ENCODE measurements around the gene PDE12. TPM values are rescaled to one million over a fixed set of nuclear protein-coding genes. Genes with fewer than 3 reads are reported as not detected.

Gene PDE12
- polyA plus RNA-seq, 4 donors, result 4.0 to 12.5 (median 5.5) TPM

- Histone ChIP-seq H3K9me3 (ENCODE audit: control insufficient read depth in 2 of 2, insufficient read depth in 1 of 2, low read depth in 1 of 2, low read length in 1 of 2) (no peaks in the 10 kb centered on the region), H3K27me3 (ENCODE audit: control insufficient read depth in 3 of 3, insufficient read depth in 3 of 3, low read length in 3 of 3) (no peaks in the 10 kb centered on the region), H3K4me1 (ENCODE audit: control insufficient read depth in 3 of 3, insufficient read depth in 2 of 3, low read depth in 1 of 3, low read length in 2 of 3) (peaks cover 0 to 6% (median 0%) of the 10 kb centered on the region in 3 donors), H3K36me3 (ENCODE audit: control insufficient read depth in 3 of 3, insufficient read depth in 2 of 3, low read depth in 1 of 3, low read length in 3 of 3) (no peaks in the 10 kb centered on the region), H3K4me3 (ENCODE audit: low read depth in 1 of 3, low read length in 3 of 3) (no peak overlapping the region), H3K27ac (ENCODE audit: low read depth in 1 of 3, low read length in 2 of 3) (no peak overlapping the region)
- WGBS, 3 donors, result 95 to 96% (median 95%) methylated on average over 1 of the region's 1 CpG
- FAIRE-seq, result no peak
- DNase-seq, result no peak
Measured at GRCh38 chr3:57546616-57547015, 9.5 kb upstream of the PDE12 start.

DNA sequence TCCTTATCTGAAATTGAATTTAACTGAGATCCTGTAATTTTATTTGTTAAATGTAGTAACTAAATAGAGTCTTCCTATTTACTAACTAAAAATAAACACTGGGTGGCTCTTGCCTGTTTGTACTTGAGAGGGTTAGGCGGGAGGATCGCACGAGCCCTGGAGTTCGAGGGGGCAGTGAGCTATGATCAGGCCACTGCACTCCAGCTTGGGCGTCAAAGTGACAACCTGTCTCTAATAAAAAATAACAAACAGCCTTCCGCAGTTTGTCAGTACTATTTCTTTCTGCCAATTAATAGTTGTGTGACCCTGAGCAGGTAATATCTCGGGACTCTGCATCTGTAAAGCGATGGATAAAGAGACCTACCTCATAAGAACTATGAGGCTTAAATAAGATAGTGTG lies 768 bp upstream of the PDE12 start:
- peaks cover 2 to 13% (median 5%) of the 10 kb centered on the region in 3 donors for H3K4me1 ChIP-seq (ENCODE audit: control insufficient read depth in 3 of 3, insufficient read depth in 2 of 3, low read depth in 1 of 3, low read length in 2 of 3)
- peaks cover 0 to 6% (median 0%) of the 10 kb centered on the region in 3 donors for H3K36me3 ChIP-seq (ENCODE audit: control insufficient read depth in 3 of 3, insufficient read depth in 2 of 3, low read depth in 1 of 3, low read length in 3 of 3)
- FAIRE-seq, result no peak
- peak overlapping the region; percentile 92 to 97 (median 94) for H3K27ac ChIP-seq (ENCODE audit: low read depth in 1 of 3, low read length in 2 of 3)
- WGBS, 3 donors, result 10 to 26% (median 19%) methylated on average over 8 of the region's 8 CpGs
- DNase-seq, result peak in 1 of 2 donors; percentile 31
- no peaks in the 10 kb centered on the region for H3K9me3 ChIP-seq (ENCODE audit: control insufficient read depth in 2 of 2, insufficient read depth in 1 of 2, low read depth in 1 of 2, low read length in 1 of 2)
- H3K4me3 ChIP-seq (ENCODE audit: low read depth in 1 of 3, low read length in 3 of 3), result peak overlapping the region; percentile 84 to 96 (median 87)
- no peaks in the 10 kb centered on the region for H3K27me3 ChIP-seq (ENCODE audit: control insufficient read depth in 3 of 3, insufficient read depth in 3 of 3, low read length in 3 of 3)

DNA sequence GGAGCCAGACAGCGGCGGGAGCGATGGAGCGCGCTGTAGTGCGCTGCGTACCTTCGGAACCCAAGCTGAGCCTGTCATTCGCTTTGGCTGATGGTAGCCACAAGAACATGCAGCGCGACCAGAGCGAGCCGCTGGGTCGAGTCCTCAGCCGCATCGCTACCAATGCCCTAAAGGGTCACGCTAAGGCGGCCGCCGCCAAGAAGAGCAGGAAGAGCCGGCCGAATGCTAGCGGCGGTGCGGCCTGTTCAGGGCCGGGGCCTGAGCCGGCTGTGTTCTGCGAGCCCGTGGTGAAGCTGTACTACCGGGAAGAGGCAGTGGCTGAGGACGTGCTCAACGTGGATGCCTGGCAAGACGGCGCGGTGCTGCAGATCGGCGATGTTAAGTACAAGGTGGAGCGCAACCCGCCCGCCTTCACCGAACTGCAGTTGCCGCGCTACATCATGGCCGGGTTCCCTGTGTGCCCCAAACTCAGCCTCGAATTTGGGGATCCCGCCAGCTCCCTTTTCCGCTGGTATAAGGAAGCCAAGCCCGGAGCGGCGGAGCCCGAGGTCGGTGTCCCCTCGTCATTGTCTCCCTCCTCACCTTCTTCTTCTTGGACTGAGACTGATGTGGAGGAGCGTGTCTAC lies 498 bp downstream of the PDE12 start:
- FAIRE-seq (no peak), DNase-seq (peak in 1 of 2 donors; percentile 18)
- Histone ChIP-seq H3K36me3 (ENCODE audit: control insufficient read depth in 3 of 3, insufficient read depth in 2 of 3, low read depth in 1 of 3, low read length in 3 of 3) (peaks cover 0 to 8% (median 0%) of the 10 kb centered on the region in 3 donors), H3K9me3 (ENCODE audit: control insufficient read depth in 2 of 2, insufficient read depth in 1 of 2, low read depth in 1 of 2, low read length in 1 of 2) (no peaks in the 10 kb centered on the region), H3K4me1 (ENCODE audit: control insufficient read depth in 3 of 3, insufficient read depth in 2 of 3, low read depth in 1 of 3, low read length in 2 of 3) (peaks cover 2 to 13% (median 5%) of the 10 kb centered on the region in 3 donors), H3K4me3 (ENCODE audit: low read depth in 1 of 3, low read length in 3 of 3) (peak overlapping the region; percentile 84 to 96 (median 87)), H3K27me3 (ENCODE audit: control insufficient read depth in 3 of 3, insufficient read depth in 3 of 3, low read length in 3 of 3) (no peaks in the 10 kb centered on the region), H3K27ac (ENCODE audit: low read depth in 1 of 3, low read length in 2 of 3) (peak overlapping the region; percentile 92 to 97 (median 94))
- WGBS, 3 donors, result 0 to 1% (median 1%) methylated on average over 53 to 54 of the region's 54 CpGs

GRCh38 chr3:57557085-57557537 lies 1.0 kb downstream of the PDE12 start:
- FAIRE-seq (no peak), DNase-seq (peak; percentile 46 to 66)
- peak overlapping the region; percentile 84 to 96 (median 87) for H3K4me3 ChIP-seq (ENCODE audit: low read depth in 1 of 3, low read length in 3 of 3)
- peaks cover 2 to 13% (median 5%) of the 10 kb centered on the region in 3 donors for H3K4me1 ChIP-seq (ENCODE audit: control insufficient read depth in 3 of 3, insufficient read depth in 2 of 3, low read depth in 1 of 3, low read length in 2 of 3)
- 0 to 2% (median 1%) methylated on average over 27 to 29 of the region's 29 CpGs for WGBS, 3 donors
- H3K27me3 ChIP-seq (ENCODE audit: control insufficient read depth in 3 of 3, insufficient read depth in 3 of 3, low read length in 3 of 3), result no peaks in the 10 kb centered on the region
- H3K27ac ChIP-seq (ENCODE audit: low read depth in 1 of 3, low read length in 2 of 3), result peak overlapping the region; percentile 92 to 97 (median 94)
- H3K9me3 ChIP-seq (ENCODE audit: control insufficient read depth in 2 of 2, insufficient read depth in 1 of 2, low read depth in 1 of 2, low read length in 1 of 2), result no peaks in the 10 kb centered on the region
- H3K36me3 ChIP-seq (ENCODE audit: control insufficient read depth in 3 of 3, insufficient read depth in 2 of 3, low read depth in 1 of 3, low read length in 3 of 3), result peaks cover 0 to 8% (median 0%) of the 10 kb centered on the region in 3 donors

DNA sequence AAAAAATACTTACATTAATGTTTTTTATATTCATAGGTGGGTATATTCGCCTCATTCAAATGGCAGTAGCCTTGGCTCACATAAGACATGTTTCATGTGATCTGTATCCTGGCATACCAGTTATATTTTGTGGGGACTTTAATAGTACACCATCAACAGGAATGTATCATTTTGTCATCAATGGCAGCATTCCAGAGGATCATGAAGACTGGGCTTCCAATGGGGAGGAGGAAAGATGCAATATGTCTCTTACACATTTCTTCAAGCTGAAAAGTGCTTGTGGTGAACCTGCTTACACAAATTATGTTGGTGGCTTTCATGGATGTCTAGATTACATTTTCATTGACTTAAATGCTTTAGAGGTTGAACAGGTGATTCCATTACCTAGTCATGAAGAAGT lies 3.5 kb downstream of the PDE12 start:
- peaks cover 1 to 15% (median 2%) of the 10 kb centered on the region in 3 donors for H3K36me3 ChIP-seq (ENCODE audit: control insufficient read depth in 3 of 3, insufficient read depth in 2 of 3, low read depth in 1 of 3, low read length in 3 of 3)
- H3K27me3 ChIP-seq (ENCODE audit: control insufficient read depth in 3 of 3, insufficient read depth in 3 of 3, low read length in 3 of 3), result no peaks in the 10 kb centered on the region
- H3K4me3 ChIP-seq (ENCODE audit: low read depth in 1 of 3, low read length in 3 of 3), result no peak overlapping the region
- peaks cover 2 to 13% (median 5%) of the 10 kb centered on the region in 3 donors for H3K4me1 ChIP-seq (ENCODE audit: control insufficient read depth in 3 of 3, insufficient read depth in 2 of 3, low read depth in 1 of 3, low read length in 2 of 3)
- FAIRE-seq, result no peak
- no peak for DNase-seq
- H3K27ac ChIP-seq (ENCODE audit: low read depth in 1 of 3, low read length in 2 of 3), result no peak overlapping the region
- no peaks in the 10 kb centered on the region for H3K9me3 ChIP-seq (ENCODE audit: control insufficient read depth in 2 of 2, insufficient read depth in 1 of 2, low read depth in 1 of 2, low read length in 1 of 2)
- WGBS, 3 donors, result 90 to 100% (median 96%) methylated on average over 1 of the region's 1 CpG

- Histone ChIP-seq H3K27me3 (ENCODE audit: control insufficient read depth in 3 of 3, insufficient read depth in 3 of 3, low read length in 3 of 3) (no peaks in the 10 kb centered on the region), H3K36me3 (ENCODE audit: control insufficient read depth in 3 of 3, insufficient read depth in 2 of 3, low read depth in 1 of 3, low read length in 3 of 3) (peaks cover 7 to 51% (median 16%) of the 10 kb centered on the region in 3 donors), H3K9me3 (ENCODE audit: control insufficient read depth in 2 of 2, insufficient read depth in 1 of 2, low read depth in 1 of 2, low read length in 1 of 2) (no peaks in the 10 kb centered on the region), H3K4me1 (ENCODE audit: control insufficient read depth in 3 of 3, insufficient read depth in 2 of 3, low read depth in 1 of 3, low read length in 2 of 3) (no peaks in the 10 kb centered on the region), H3K4me3 (ENCODE audit: low read depth in 1 of 3, low read length in 3 of 3) (no peak overlapping the region), H3K27ac (ENCODE audit: low read depth in 1 of 3, low read length in 2 of 3) (peak overlapping the region in 1 of 3 donors; percentile 37)
- peak; percentile 25 to 57 for DNase-seq
- no peak for FAIRE-seq
- 35 to 73% (median 51%) methylated on average over 5 of the region's 6 CpGs for WGBS, 3 donors
Measured at GRCh38 chr3:57569859-57570450, 13.9 kb downstream of the PDE12 start.

DNA sequence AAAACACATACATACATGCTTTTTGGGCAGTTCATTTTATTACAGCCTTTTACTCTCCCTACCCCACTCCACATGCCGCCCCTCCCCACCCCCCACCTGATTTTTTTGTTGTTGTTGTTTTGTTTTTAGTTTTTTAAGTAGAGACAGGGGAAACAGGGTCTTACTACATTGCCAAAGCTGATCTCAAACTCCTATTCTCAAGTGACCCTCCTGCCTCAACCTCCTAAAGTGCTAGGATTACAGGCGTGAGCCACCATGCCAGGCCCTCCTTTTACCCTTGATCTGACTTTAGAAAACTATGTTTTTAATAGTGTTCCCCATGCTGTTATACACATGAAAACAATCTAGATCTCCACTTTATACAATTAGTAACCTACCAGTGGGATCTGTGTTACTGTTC lies 14.8 kb downstream of the PDE12 start:
- Histone ChIP-seq H3K36me3 (ENCODE audit: control insufficient read depth in 3 of 3, insufficient read depth in 2 of 3, low read depth in 1 of 3, low read length in 3 of 3) (peaks cover 6 to 47% (median 15%) of the 10 kb centered on the region in 3 donors), H3K27me3 (ENCODE audit: control insufficient read depth in 3 of 3, insufficient read depth in 3 of 3, low read length in 3 of 3) (no peaks in the 10 kb centered on the region), H3K9me3 (ENCODE audit: control insufficient read depth in 2 of 2, insufficient read depth in 1 of 2, low read depth in 1 of 2, low read length in 1 of 2) (no peaks in the 10 kb centered on the region), H3K27ac (ENCODE audit: low read depth in 1 of 3, low read length in 2 of 3) (no peak overlapping the region), H3K4me1 (ENCODE audit: control insufficient read depth in 3 of 3, insufficient read depth in 2 of 3, low read depth in 1 of 3, low read length in 2 of 3) (peaks cover 0 to 2% (median 0%) of the 10 kb centered on the region in 3 donors), H3K4me3 (ENCODE audit: low read depth in 1 of 3, low read length in 3 of 3) (no peak overlapping the region)
- no peak for DNase-seq
- 98 to 100% (median 98%) methylated on average over 2 of the region's 2 CpGs for WGBS, 3 donors
- no peak for FAIRE-seq

GRCh38 chr3:57572096-57572495 lies 16.0 kb downstream of the PDE12 start:
- 60 to 78% (median 68%) methylated on average over 3 of the region's 3 CpGs for WGBS, 3 donors
- FAIRE-seq (no peak), DNase-seq (no peak)
- H3K27ac ChIP-seq (ENCODE audit: low read depth in 1 of 3, low read length in 2 of 3), result no peak overlapping the region
- H3K4me3 ChIP-seq (ENCODE audit: low read depth in 1 of 3, low read length in 3 of 3), result no peak overlapping the region
- H3K9me3 ChIP-seq (ENCODE audit: control insufficient read depth in 2 of 2, insufficient read depth in 1 of 2, low read depth in 1 of 2, low read length in 1 of 2), result no peaks in the 10 kb centered on the region
- H3K4me1 ChIP-seq (ENCODE audit: control insufficient read depth in 3 of 3, insufficient read depth in 2 of 3, low read depth in 1 of 3, low read length in 2 of 3), result peaks cover 0 to 2% (median 0%) of the 10 kb centered on the region in 3 donors
- H3K36me3 ChIP-seq (ENCODE audit: control insufficient read depth in 3 of 3, insufficient read depth in 2 of 3, low read depth in 1 of 3, low read length in 3 of 3), result peaks cover 6 to 44% (median 11%) of the 10 kb centered on the region in 3 donors
- no peaks in the 10 kb centered on the region for H3K27me3 ChIP-seq (ENCODE audit: control insufficient read depth in 3 of 3, insufficient read depth in 3 of 3, low read length in 3 of 3)
